Activated CD4-positive, alpha-beta T cell treated with anti-CD3 and anti-CD28 coated beads for 36 hours (primary cell): ENCODE results near the gene SORL1. TPM values are rescaled to one million over a fixed set of nuclear protein-coding genes. Genes with fewer than 3 reads are reported as not detected.

Experiments used
- ATAC-seq: fragments of 200-7000 bp; cut with Tn5 transposase; one replicate; pipeline ENCODE4 v1.10.0; 2021; ENCODE audit warnings: mild to moderate bottlenecking, moderate library complexity
- CTCF ChIA-PET: fragments of 350-600 bp; sonication (Branson Sonifier 250); formaldehyde crosslinking; loops from one replicate; lab custom pipeline; 2021; ENCODE audit warnings: antibody characterized with exemption; lab: Charles Lee
- POLR2A ChIA-PET: fragments of 350-600 bp; sonication (Branson Sonifier 250); formaldehyde crosslinking; loops from one replicate; lab custom pipeline; 2021; ENCODE audit warnings: antibody characterized with exemption, inconsistent platforms; lab: Charles Lee
- DNase-seq: peaks from one replicate; pipeline ENCODE4 v3.0.0-alpha.2; 2020
- H3K27ac Mint-ChIP-seq: one replicate; pipeline ENCODE4 v1.8.0; 2021; ENCODE audit warnings: mixed read lengths
- H3K27me3 Mint-ChIP-seq: one replicate; pipeline ENCODE4 v1.8.0; 2021; ENCODE audit warnings: mixed read lengths
- H3K36me3 Mint-ChIP-seq: one replicate; pipeline ENCODE4 v1.8.0; 2021; ENCODE audit warnings: low read depth, mixed read lengths
- H3K4me1 Mint-ChIP-seq: one replicate; pipeline ENCODE4 v1.8.0; 2021; ENCODE audit warnings: mixed read lengths
- H3K4me3 Mint-ChIP-seq: one replicate; pipeline ENCODE4 v1.8.0; 2021; ENCODE audit warnings: mild to moderate bottlenecking, moderate library complexity, mixed read lengths
- H3K9me3 Mint-ChIP-seq: one replicate; pipeline ENCODE4 v1.8.0; 2021; ENCODE audit warnings: low read depth, mixed read lengths
- intact Hi-C, 2 experiments: fragments of 100-400 bp; cut with DNase I in 1 of 2; cut with micrococcal nuclease in 1 of 2; formaldehyde crosslinking; loops; one replicate each; pipeline versions ENCODE4 v1.14.2 to v1.15.1; 2022 to 2024; cut with DNase I, micrococcal nuclease
- total RNA-seq, 2 experiments: library from RNA; stranded (reverse); gene quantifications; one replicate each; pipeline ENCODE4 v1.2.3, GENCODE V29; 2021

SORL1 gene
- total RNA-seq, 2 experiments from 2014 or later, result 53.5 to 68.0 TPM

DNA sequence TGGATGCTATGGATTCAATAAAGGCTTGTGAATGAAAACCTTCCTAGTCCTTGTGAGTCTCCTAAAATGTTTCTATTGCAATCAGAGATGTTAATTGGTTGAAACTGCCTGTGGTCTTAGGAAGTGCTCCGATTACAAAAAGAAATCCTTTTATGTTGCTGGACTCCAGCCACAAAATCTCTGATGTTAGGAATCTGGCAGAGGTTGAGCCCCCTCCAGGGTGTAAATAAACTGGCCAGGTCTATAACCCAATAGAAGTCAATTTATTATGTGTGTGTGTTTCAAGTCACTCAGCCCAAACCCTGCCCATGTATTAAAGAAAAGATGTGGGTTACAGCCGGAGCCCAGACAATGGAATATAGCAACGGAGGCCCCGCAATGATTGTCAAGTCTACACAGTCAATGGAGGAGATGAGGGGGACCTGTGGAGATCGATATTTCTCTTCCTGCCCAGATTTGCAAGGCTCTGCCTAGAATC, 218.7 kb downstream of the SORL1 start:
- POLR2A ChIA-PET, result no interaction called here
- Mint-ChIP-seq H3K4me3 (no peak overlapping the region), H3K27ac (no peak overlapping the region), H3K9me3 (no peaks in the 10 kb centered on the region), H3K4me1 (no peaks in the 10 kb centered on the region), H3K27me3 (no peaks in the 10 kb centered on the region), H3K36me3 (no peaks in the 10 kb centered on the region)
- CTCF ChIA-PET, result interaction anchor here (0.8 kb wide), 1 partner anchor 14 kb away, joined by 3 read pairs; no protein-coding TSS in a partner anchor
- no peak for ATAC-seq
- DNase-seq, result no peak
- intact Hi-C loops, result no loop called here

DNA sequence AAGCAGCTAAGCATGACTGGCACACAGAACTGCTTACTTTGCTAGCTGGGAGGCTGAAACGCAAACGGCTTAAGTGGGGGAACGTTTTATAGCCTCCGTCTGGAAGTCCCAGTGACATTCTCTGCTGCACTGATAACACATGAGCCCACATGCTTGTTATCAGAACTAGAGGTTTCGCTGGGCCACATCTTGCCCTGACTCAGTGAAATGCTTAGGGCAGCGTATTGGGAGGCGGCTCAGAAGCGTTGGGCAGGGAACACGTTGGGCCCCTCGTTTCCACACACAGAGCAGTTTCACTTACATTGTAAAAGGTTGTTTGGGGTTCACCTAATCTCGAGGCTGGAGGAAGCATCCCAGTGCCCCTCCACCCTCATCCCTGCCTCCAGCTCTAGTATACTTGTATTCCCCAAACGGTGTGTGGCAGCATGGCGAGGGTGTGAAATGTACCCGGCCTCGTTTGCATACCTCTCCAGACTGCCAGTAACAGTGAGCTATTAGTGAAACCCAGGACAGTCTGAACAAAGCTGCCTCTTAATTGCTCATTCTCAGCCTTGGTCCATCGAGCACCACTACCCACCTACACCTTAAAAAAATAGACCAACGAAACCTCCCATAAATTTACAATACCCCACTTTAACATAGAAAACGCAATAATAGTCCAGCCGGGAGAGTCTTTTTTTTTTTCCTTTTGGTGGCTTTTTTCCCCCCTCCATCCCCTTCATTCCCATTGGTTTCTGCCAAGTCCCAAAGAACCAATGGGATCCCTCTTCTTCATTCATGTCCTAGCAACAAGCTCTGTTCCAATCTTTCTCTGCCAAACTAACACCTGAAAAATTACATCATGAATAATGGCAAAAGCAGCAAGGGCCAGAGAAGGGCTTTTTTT, 219.4 kb downstream of the SORL1 start:
- Mint-ChIP-seq H3K27me3 (no peaks in the 10 kb centered on the region), H3K36me3 (no peaks in the 10 kb centered on the region), H3K4me3 (no peak overlapping the region), H3K27ac (no peak overlapping the region), H3K9me3 (no peaks in the 10 kb centered on the region), H3K4me1 (no peaks in the 10 kb centered on the region)
- ATAC-seq (no peak), DNase-seq (no peak)
- CTCF ChIA-PET, result interaction anchor here (0.7 kb wide), 1 partner anchor 332 kb away, joined by 4 read pairs; no protein-coding TSS in a partner anchor
- POLR2A ChIA-PET, result no interaction called here
- intact Hi-C loops, result no loop called here

- H3K9me3 Mint-ChIP-seq, result no peaks in the 10 kb centered on the region
- no peak overlapping the region for H3K4me3 Mint-ChIP-seq
- no peaks in the 10 kb centered on the region for H3K27me3 Mint-ChIP-seq
- H3K36me3 Mint-ChIP-seq, result no peaks in the 10 kb centered on the region
- POLR2A ChIA-PET, result no interaction called here
- H3K27ac Mint-ChIP-seq, result no peak overlapping the region
- CTCF ChIA-PET, result interaction anchor here (0.7 kb wide), 1 partner anchor 117 kb away, joined by 4 read pairs; no protein-coding TSS in a partner anchor
- no peaks in the 10 kb centered on the region for H3K4me1 Mint-ChIP-seq
- intact Hi-C loops, result no loop called here
- DNase-seq (no peak), ATAC-seq (no peak)
Observed at GRCh38 chr11:121672630-121673487, 220.7 kb downstream of the SORL1 start.

DNA sequence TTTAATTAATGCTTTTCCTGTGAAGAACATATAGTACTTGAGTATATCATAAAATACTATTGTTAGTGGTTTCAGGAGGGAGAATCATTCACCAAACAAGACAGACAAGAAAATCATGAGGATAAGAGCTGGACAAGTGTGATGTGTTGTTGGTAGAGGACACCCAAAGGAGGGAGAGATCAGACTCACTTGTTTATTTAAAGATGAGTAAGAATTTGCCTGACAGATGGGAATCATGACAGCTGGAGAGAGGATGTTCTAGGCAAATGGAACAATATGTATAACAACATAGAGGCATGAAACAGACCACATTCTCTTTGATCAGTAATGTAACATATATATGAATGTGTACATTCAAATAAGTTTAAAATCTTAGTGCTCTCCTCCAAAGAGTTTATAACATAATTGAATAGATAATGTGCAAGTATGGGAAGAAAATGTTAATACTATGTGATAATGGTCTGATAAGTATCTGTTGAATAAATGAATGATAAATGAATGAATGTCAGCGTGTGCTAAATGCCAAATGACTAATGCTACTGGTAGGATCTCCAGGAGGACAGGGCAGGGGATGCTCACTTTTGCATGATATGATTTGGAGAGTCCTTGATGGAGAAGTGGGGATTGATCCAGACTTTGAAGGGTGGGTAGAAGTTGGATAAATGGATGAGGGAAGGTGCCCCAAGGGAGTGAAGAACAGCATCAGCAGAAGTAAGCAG, 229.6 kb downstream of the SORL1 start:
- ATAC-seq (no peak), DNase-seq (no peak)
- intact Hi-C loops, result no loop called here
- Mint-ChIP-seq H3K36me3 (no peaks in the 10 kb centered on the region), H3K4me1 (no peaks in the 10 kb centered on the region), H3K27me3 (peaks cover 2% of the 10 kb centered on the region), H3K27ac (no peak overlapping the region), H3K9me3 (no peaks in the 10 kb centered on the region), H3K4me3 (no peak overlapping the region)
- ChIA-PET POLR2A (no interaction called here), CTCF (interaction anchor here (1.9 kb wide), 1 partner anchor 26 kb away, joined by 6 read pairs; no protein-coding TSS in a partner anchor)

Other genes starting within 250 kb of the SORL1 start
- gene SC5D, start 159.5 kb upstream of the SORL1 start, total RNA-seq, result 10 to 100 TPM; 22.3 to 29.9 TPM